Measurements from ENCODE around the gene TMEM239. TPM values are rescaled to one million over a fixed set of nuclear protein-coding genes. Genes with fewer than 3 reads are reported as not detected.

Gene TMEM239
- total RNA-seq, 1 experiment from 2014 or later: not detected

DNA sequence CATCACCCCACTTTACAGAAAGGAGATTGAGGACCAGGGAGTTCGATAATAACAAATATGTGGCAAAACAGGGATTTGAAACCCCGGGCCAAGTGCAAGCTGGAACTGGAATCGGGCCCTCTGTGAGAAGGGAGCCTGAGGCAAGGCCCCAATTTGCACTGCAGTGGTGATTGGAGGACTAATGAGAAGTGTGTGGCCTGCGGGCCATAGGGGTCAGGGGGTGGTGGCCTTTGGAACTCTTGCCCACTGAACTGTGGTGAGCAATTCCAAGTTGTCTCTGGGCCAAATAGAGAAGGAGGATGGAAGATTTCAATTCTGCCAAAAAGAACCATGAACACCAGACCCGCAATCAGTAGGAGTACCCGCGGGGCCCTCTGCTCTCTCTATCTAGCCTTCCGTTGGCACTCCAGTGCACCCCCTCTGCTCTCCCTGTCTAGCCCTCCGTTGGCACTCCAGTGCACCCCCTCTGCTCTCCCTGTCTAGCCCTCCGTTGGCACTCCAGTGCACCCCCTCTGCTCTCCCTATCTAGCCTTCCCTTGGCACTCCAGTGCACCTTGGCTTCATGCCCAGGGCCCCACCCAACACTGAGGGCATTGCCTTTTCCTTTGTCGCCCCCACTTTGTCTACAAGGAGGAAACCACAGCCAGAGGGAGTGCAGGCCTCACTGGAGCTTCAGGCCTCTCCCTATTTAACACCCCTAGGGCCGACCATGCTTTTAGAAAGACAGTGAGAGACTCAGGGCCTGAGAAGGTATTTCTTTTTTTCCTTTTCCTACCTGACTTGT lies 51.1 kb downstream of the TMEM239 start:
- H4K20me1 ChIP-seq (ENCODE audit: insufficient read depth): no peaks in the 10 kb centered on the region
- H3K4me3 ChIP-seq: no peak overlapping the region
- intact Hi-C loops (cut with micrococcal nuclease; ENCODE audit: unreplicated experiment): no loop called here
- H3K9me2 ChIP-seq (ENCODE audit: insufficient read depth): no peaks in the 10 kb centered on the region
- H3F3A ChIP-seq (ENCODE audit: insufficient read depth, low read depth): 0 out of 2 replicates have a peak, but pooled peaks cover 3% of the 10 kb centered on the region
- BruUV-seq (replicated peaks): no TSS peak
- TF ChIP-seq, protein P1, sequence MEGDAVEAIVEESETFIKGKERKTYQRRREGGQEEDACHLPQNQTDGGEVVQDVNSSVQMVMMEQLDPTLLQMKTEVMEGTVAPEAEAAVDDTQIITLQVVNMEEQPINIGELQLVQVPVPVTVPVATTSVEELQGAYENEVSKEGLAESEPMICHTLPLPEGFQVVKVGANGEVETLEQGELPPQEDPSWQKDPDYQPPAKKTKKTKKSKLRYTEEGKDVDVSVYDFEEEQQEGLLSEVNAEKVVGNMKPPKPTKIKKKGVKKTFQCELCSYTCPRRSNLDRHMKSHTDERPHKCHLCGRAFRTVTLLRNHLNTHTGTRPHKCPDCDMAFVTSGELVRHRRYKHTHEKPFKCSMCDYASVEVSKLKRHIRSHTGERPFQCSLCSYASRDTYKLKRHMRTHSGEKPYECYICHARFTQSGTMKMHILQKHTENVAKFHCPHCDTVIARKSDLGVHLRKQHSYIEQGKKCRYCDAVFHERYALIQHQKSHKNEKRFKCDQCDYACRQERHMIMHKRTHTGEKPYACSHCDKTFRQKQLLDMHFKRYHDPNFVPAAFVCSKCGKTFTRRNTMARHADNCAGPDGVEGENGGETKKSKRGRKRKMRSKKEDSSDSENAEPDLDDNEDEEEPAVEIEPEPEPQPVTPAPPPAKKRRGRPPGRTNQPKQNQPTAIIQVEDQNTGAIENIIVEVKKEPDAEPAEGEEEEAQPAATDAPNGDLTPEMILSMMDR (conservative IDR thresholded peaks at IDR 0.05): no peak
- TF ChIP-seq EZH2 (IDR thresholded peaks at IDR 0.05; ENCODE audit: low read depth): no peak
- no peaks in the 10 kb centered on the region for H3K9me3 ChIP-seq (ENCODE audit: insufficient read depth, low read depth)
- no peaks in the 10 kb centered on the region for H3K27me3 ChIP-seq (ENCODE audit: insufficient read depth, low read depth)
- no peak overlapping the region for H2AFZ ChIP-seq
- H3K27ac ChIP-seq: no peak overlapping the region
- H3K79me2 ChIP-seq (ENCODE audit: low read depth): no peaks in the 10 kb centered on the region
- DNase-seq: no peak
- H3K36me3 ChIP-seq (ENCODE audit: low read depth): no peaks in the 10 kb centered on the region
- ChIA-PET CTCF (no interaction called here), POLR2A (ENCODE audit: unreplicated experiment) (no interaction called here)
- no peak overlapping the region for H3K4me2 ChIP-seq
- peaks cover 8% of the 10 kb centered on the region; the same call in 1 of the 2 replicates for H3K4me1 ChIP-seq (replicated peaks; ENCODE audit: insufficient read depth)

Other genes starting within 250 kb of the TMEM239 start
- gene NOP56, start 163.7 kb upstream of the TMEM239 start, total RNA-seq (2021): 194 and 210 TPM in 2 replicates
- 130 and 144 TPM in 2 replicates for gene IDH3B, start 152.1 kb upstream of the TMEM239 start, total RNA-seq (2021)
- 4.9 and 5.1 TPM in 2 replicates for gene EBF4, start 123.6 kb upstream of the TMEM239 start, total RNA-seq (2021)
- not detected in 2 replicates for gene CPXM1, start 15.7 kb upstream of the TMEM239 start, total RNA-seq (2021)
- gene C20orf141, start 1.4 kb upstream of the TMEM239 start, total RNA-seq (2021): not detected in 2 replicates
- gene PCED1A, start 24.3 kb downstream of the TMEM239 start, total RNA-seq (2021): 47.9 and 60.1 TPM in 2 replicates
- 21.5 and 31.9 TPM in 2 replicates for gene VPS16, start 24.4 kb downstream of the TMEM239 start, total RNA-seq (2021)
- gene PTPRA, start 57.1 kb downstream of the TMEM239 start, total RNA-seq (2021): 36.6 and 48.8 TPM in 2 replicates
- gene GNRH2, start 227.3 kb downstream of the TMEM239 start, total RNA-seq (2021): 0.65 and 1.1 TPM in 2 replicates
- 58.3 and 84.9 TPM in 2 replicates for gene MRPS26, start 229.7 kb downstream of the TMEM239 start, total RNA-seq (2021)